Brain microvascular endothelial cell (primary cell): ENCODE data around the gene STC2.

Experiments
- DNase-seq: peaks from one replicate; pipeline ENCODE4 v3.0.0-alpha.2; 2020
- H3K27ac ChIP-seq: fragments of 250-450 bp; sonication (Bioruptor Pico); 2 replicates; pipeline ENCODE4 v1.5.1; 2020; ENCODE audit warnings: mild to moderate bottlenecking, moderate library complexity
- H3K27me3 ChIP-seq: fragments of 250-450 bp; sonication (Bioruptor Pico); replicated peaks from 2 replicates; pipeline ENCODE4 v1.5.1; 2020; ENCODE audit warnings: mild to moderate bottlenecking
- H3K36me3 ChIP-seq: fragments of 250-450 bp; sonication (Bioruptor Pico); replicated peaks from 2 replicates; pipeline ENCODE4 v1.5.1; 2020; ENCODE audit warnings: mild to moderate bottlenecking
- H3K4me3 ChIP-seq: 2 replicates; pipeline ENCODE4 v1.5.1; 2011; ENCODE audit warnings: low read depth, mild to moderate bottlenecking, control low read depth, low read length, moderate library complexity
- in situ Hi-C: cut with HindIII; loops from 2 replicates; pipeline ENCODE4 v1.10.0; 2017; ENCODE audit warnings: low sequenced_read_pairs, low pct_ligation_motif_present
- TF ChIP-seq, protein P1 (sequence below): IDR thresholded peaks from 2 replicates; pipeline ENCODE4 v1.5.1; 2011; ENCODE audit warnings: low read depth, mild to moderate bottlenecking, moderate library complexity, low read length, control low read depth, inconsistent platforms; ENCODE audit errors: missing control alignments

The STC2 gene

DNA sequence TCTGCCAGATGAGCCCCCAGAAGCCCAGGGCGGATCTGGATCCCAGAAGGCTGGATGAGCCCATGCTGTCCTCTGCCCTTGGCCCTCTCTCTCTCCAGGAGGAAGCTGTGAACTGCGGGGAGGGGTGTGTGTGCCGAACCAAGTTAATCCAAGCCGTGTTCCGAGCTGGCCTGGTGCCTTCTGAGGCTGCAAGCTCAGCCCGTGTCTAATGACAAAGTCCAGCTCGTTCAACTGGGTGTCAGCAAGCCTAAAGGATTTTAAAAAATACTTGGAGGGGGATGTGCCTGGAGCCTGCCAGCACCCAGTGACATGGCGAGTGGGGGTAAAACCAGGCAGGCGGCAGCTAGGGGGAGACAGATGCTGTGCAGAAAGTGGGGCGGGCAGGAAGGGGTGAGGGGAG lies 8.0 kb downstream of the STC2 start:
- no peak overlapping the region for H3K27ac ChIP-seq
- peaks cover 85% of the 10 kb centered on the region for H3K36me3 ChIP-seq

DNA sequence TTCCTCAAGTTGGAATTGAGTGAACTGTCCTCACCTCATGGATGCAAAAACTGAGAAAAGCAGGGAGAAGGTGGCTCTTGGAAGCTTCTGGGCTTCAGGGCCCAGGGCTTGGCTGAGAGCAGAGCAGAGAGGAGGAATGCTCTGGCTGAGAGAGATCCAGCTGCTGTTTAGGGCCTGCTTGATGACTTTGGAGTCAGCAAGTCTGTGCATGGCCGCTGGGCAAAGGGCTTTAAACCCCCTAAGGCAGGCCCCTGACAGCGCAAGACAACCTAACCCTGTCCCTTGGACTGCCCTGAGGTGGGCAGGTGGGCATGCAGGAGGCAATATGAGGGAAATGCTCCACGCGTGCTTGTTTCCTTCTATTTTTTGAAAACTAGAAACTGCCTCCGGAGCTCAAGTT lies 8.6 kb downstream of the STC2 start:
- in situ Hi-C loops = no loop called here
- TF ChIP-seq, protein P1, sequence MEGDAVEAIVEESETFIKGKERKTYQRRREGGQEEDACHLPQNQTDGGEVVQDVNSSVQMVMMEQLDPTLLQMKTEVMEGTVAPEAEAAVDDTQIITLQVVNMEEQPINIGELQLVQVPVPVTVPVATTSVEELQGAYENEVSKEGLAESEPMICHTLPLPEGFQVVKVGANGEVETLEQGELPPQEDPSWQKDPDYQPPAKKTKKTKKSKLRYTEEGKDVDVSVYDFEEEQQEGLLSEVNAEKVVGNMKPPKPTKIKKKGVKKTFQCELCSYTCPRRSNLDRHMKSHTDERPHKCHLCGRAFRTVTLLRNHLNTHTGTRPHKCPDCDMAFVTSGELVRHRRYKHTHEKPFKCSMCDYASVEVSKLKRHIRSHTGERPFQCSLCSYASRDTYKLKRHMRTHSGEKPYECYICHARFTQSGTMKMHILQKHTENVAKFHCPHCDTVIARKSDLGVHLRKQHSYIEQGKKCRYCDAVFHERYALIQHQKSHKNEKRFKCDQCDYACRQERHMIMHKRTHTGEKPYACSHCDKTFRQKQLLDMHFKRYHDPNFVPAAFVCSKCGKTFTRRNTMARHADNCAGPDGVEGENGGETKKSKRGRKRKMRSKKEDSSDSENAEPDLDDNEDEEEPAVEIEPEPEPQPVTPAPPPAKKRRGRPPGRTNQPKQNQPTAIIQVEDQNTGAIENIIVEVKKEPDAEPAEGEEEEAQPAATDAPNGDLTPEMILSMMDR = no peak

More for the DNA sequence above, 8.0 kb downstream of the STC2 start:
- TF ChIP-seq, protein P1 = peak; percentile 24
- Histone ChIP-seq H3K27me3 (no peaks in the 10 kb centered on the region), H3K4me3 (no peak overlapping the region)
- in situ Hi-C loops = no loop called here
- DNase-seq = no peak

DNA sequence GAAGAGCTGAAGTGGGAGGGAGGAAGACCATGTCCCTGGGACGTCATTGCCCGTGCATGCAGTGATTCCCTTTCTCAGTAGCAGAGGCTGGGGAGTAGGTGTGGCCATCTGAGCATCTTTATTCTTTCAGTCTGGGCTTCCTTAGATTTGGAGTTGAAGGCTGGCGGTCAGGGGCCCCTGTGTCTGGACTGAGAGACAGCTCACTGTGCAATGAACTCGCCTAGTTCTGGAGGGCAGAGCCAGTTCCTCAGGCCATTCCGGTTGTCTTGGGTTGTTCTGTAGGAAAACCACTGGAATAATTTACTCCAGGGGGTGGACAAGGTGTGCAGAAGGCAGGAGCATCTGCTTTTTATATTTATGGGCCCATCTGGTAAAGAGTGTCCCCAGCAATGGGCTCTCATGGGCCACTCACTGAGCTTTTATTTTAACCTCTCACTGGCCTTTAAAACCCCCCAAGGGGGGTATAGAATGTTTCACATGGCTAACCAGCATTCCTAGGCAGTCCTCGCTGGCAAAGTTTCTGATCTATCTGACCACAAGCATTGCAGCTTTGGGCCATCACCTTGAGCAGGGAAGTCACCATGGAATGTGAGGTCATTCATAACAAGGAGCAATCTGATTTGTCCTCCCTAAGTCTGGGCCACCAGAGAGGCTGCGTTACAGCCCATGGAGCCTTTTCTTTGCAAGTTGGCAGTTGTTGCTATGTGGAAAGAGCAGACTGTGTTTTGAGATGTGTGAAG lies 9.2 kb downstream of the STC2 start:
- in situ Hi-C loops = no loop called here
- H3K36me3 ChIP-seq = peaks cover 74% of the 10 kb centered on the region
- no peak overlapping the region for H3K4me3 ChIP-seq
- no peaks in the 10 kb centered on the region for H3K27me3 ChIP-seq
- H3K27ac ChIP-seq = no peak overlapping the region
- TF ChIP-seq, protein P1 = no peak
- DNase-seq = no peak

More for the DNA sequence above, 8.6 kb downstream of the STC2 start:
- H3K27me3 ChIP-seq = no peaks in the 10 kb centered on the region
- H3K27ac ChIP-seq = no peak overlapping the region
- no peak overlapping the region for H3K4me3 ChIP-seq
- peaks cover 80% of the 10 kb centered on the region for H3K36me3 ChIP-seq
- no peak for DNase-seq

DNA sequence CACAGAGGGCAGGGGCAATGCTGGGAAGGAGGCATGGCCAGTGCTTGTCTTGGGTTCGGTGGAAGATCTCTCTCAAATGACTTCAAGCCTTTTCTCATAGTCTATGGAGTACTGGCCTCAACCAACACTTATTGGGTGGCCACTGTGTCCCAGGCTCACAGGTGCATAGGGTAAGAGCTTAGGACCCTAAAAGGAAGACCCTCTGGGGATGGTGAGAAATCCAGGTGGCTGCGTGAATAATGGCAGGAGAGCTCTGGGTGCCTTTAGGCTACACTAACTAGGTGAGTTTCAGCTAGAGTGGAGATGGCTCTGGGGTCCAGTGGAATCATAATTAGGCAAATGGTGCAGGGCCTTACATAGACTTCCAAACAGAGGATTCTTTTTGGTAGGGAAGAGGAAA lies 9.9 kb downstream of the STC2 start:
- DNase-seq = no peak
- in situ Hi-C loops = no loop called here

DNA sequence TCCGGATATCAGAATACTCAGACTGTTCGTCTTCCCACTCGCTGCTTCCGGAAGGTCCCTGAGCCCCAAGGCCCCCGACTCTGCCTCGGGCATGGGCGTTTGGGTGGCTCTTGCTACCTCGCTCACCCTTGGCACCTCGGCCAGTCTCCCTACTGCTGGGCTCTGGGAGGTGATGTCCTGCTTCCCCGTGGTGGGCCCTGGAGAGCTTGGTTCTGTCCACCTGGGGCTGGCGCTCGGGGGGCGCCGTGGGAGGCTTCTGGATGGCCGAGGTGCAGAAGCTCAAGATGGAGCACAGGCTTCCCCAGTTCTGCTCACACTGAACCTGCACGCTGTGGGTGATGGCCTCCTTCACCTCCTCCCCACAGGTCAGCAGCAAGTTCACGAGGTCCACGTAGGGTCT lies 10.4 kb downstream of the STC2 start:
- H3K4me3 ChIP-seq = no peak overlapping the region
- in situ Hi-C loops = no loop called here
- TF ChIP-seq, protein P1 = no peak
- H3K27ac ChIP-seq = no peak overlapping the region
- DNase-seq = no peak
- H3K27me3 ChIP-seq = no peaks in the 10 kb centered on the region
- H3K36me3 ChIP-seq = peaks cover 62% of the 10 kb centered on the region

More for the DNA sequence above, 9.9 kb downstream of the STC2 start:
- H3K36me3 ChIP-seq = peaks cover 67% of the 10 kb centered on the region
- no peak overlapping the region for H3K4me3 ChIP-seq
- TF ChIP-seq, protein P1 = no peak
- H3K27ac ChIP-seq = no peak overlapping the region
- H3K27me3 ChIP-seq = no peaks in the 10 kb centered on the region

DNA sequence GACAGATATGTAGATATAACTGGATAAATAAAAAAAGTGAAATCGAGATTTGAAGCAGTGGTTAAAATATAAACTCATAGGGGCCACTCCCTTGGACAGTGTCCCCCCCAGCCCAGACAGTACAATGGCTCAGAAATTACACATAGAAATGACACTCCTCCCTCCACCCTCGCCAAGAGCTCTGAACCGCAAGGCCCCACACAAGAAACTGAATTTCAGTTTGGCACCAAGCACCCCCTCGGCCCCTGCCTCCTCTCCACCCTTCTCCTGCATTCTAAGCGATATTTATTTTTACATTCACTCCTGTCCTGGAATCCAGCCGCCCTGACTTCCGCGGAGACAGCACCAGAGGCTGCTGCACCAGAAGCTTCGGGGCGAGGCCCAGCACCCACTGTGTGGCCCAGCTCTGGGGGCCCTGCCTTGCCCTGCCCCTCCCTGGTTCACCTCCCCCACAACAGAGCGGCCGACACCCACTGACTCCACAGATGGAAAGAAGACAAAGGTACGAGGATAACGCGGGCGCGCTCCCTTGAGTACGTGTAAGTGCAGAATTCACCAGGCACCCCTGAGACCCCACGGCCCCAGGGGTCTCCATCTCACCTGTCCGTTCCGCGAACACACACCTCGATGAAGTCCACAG lies 11.0 kb downstream of the STC2 start:
- in situ Hi-C loops = no loop called here
- Histone ChIP-seq H3K36me3 (peaks cover 55% of the 10 kb centered on the region), H3K4me3 (no peak overlapping the region), H3K27me3 (no peaks in the 10 kb centered on the region), H3K27ac (no peak overlapping the region)
- TF ChIP-seq, protein P1 = no peak
- no peak for DNase-seq
